H1 (cell line): ENCODE data around the gene ARFGEF3. TPM values are rescaled to one million over a fixed set of nuclear protein-coding genes. Genes with fewer than 3 reads are reported as not detected.

Source experiments
- CTCF ChIA-PET: fragments of 300-600 bp; sonication (Branson Sonifier 250); formaldehyde crosslinking; loops from one replicate; lab custom pipeline; 2021; ENCODE audit not compliant: partially characterized antibody; lab: Charles Lee
- POLR2A ChIA-PET: fragments of 300-600 bp; sonication (Branson Sonifier 250); formaldehyde crosslinking; loops from one replicate; lab custom pipeline; 2021; ENCODE audit warnings: inconsistent platforms; ENCODE audit not compliant: partially characterized antibody; lab: Charles Lee
- DNase-seq, 2 experiments: peaks; one replicate each; pipeline versions ENCODE4 v3.0.0 to v3.0.0-alpha.2; 2010 to 2022; ENCODE audit warnings: low spot score in 2 of 2, low read depth in 1 of 2, mixed read lengths in 1 of 2
- FAIRE-seq: peaks from 2 replicates; lab custom pipeline; 2011; peaks lifted over from hg19 to GRCh38; lab: Jason Lieb, UNC
- H2AFZ ChIP-seq: 2 replicates; pipeline ENCODE4 v1.8.1; 2012; ENCODE audit warnings: low read length, inconsistent platforms
- H2AK5ac ChIP-seq: 2 replicates; pipeline ENCODE4 v1.6.1; 2013; ENCODE audit warnings: low read depth, low read length
- H2BK120ac ChIP-seq: replicated peaks from 2 replicates; pipeline ENCODE3; 2013; ENCODE audit warnings: low read depth, low read length, inconsistent platforms
- H2BK12ac ChIP-seq: 2 replicates; pipeline ENCODE4 v1.6.1; 2013; ENCODE audit warnings: low read depth, low read length
- H2BK15ac ChIP-seq: 2 replicates; pipeline ENCODE4 v1.6.1; 2013; ENCODE audit warnings: low read length
- H2BK20ac ChIP-seq: 2 replicates; pipeline ENCODE4 v1.6.1; 2013; ENCODE audit warnings: low read length
- H2BK5ac ChIP-seq: 2 replicates; pipeline ENCODE4 v1.6.1; 2013; ENCODE audit warnings: low read depth, low read length
- H3K14ac ChIP-seq: 2 replicates; pipeline ENCODE4 v1.6.1; 2013; ENCODE audit warnings: inconsistent platforms; ENCODE audit not compliant: insufficient read length
- H3K18ac ChIP-seq: 2 replicates; pipeline ENCODE4 v1.6.1; 2013; ENCODE audit warnings: low read length; ENCODE audit errors: extremely low read depth
- H3K23ac ChIP-seq: 2 replicates; pipeline ENCODE4 v1.6.1; 2013; ENCODE audit warnings: inconsistent platforms; ENCODE audit not compliant: insufficient read length
- H3K23me2 ChIP-seq: 2 replicates; pipeline ENCODE4 v1.6.1; 2013; ENCODE audit warnings: low read depth, low read length
- H3K27ac ChIP-seq: 2 replicates; pipeline ENCODE4 v1.6.1; 2011; ENCODE audit warnings: low read depth, low read length, inconsistent platforms
- H3K27me3 ChIP-seq, 4 experiments: replicated peaks in 1 of 4; 1 replicate in 1 of 4; 2 replicates in 3 of 4; pipeline versions ENCODE4 v1.6.1 to v1.8.1; 2011 to 2013; ENCODE audit warnings: low read length in 3 of 4, mild to moderate bottlenecking in 3 of 4, inconsistent platforms in 2 of 4, mixed read lengths in 2 of 4, moderate library complexity in 1 of 4; ENCODE audit not compliant: control insufficient read depth in 3 of 4, insufficient read depth in 3 of 4; ENCODE audit errors: extremely low read depth in 1 of 4
- H3K36me3 ChIP-seq, 4 experiments: 2 replicates each; pipeline versions ENCODE4 v1.6.1 to v1.8.1; 2011 to 2013; ENCODE audit warnings: mild to moderate bottlenecking in 4 of 4, low read length in 3 of 4, moderate library complexity in 2 of 4, control low read depth in 1 of 4, inconsistent platforms in 1 of 4; ENCODE audit not compliant: insufficient read depth in 4 of 4, control insufficient read depth in 2 of 4
- H3K4ac ChIP-seq: replicated peaks from 2 replicates; pipeline ENCODE3; 2013; ENCODE audit warnings: low read length, low read depth, mixed read lengths, inconsistent platforms; ENCODE audit not compliant: insufficient read length
- H3K4me1 ChIP-seq, 4 experiments: replicated peaks in 1 of 4; 1 replicate in 1 of 4; 2 replicates in 3 of 4; pipeline versions ENCODE4 v1.6.1 to v1.8.1; 2011 to 2013; ENCODE audit warnings: low read length in 3 of 4, inconsistent platforms in 2 of 4, mixed read lengths in 1 of 4; ENCODE audit not compliant: insufficient read depth in 4 of 4, control insufficient read depth in 3 of 4
- H3K4me2 ChIP-seq, 2 experiments: 2 replicates each; pipeline versions ENCODE4 v1.6.1 to v1.8.1; 2011 to 2013; ENCODE audit warnings: low read depth in 2 of 2, low read length in 2 of 2, control low read depth in 1 of 2, inconsistent platforms in 1 of 2, mild to moderate bottlenecking in 1 of 2; ENCODE audit not compliant: insufficient read depth in 1 of 2
- H3K4me3 ChIP-seq, 4 experiments: fragments of 200-600, 300-600 bp in 1 of 4; sonication (generic), shearing (Covaris generic), sonication (Bioruptor Twin) in 1 of 4; 2 replicates each; pipeline versions ENCODE4 v1.5.1 to v1.8.1; 2011 to 2016; ENCODE audit warnings: low read length in 4 of 4, low read depth in 3 of 4, control low read depth in 2 of 4, inconsistent platforms in 2 of 4, mild to moderate bottlenecking in 2 of 4, mixed read lengths in 1 of 4, moderate library complexity in 1 of 4; ENCODE audit not compliant: insufficient read depth in 2 of 4; ENCODE audit errors: extremely low read depth in 1 of 4
- H3K56ac ChIP-seq: replicated peaks from 2 replicates; pipeline ENCODE3; 2013; ENCODE audit warnings: low read depth, mild to moderate bottlenecking, mixed read lengths, low read length, inconsistent platforms; ENCODE audit not compliant: insufficient read length
- H3K79me1 ChIP-seq: 2 replicates; pipeline ENCODE4 v1.6.1; 2013; ENCODE audit warnings: low read depth, low read length, control low read depth
- H3K79me2 ChIP-seq, 2 experiments: 2 replicates each; pipeline versions ENCODE4 v1.6.1 to v1.8.1; 2012 to 2013; ENCODE audit warnings: low read length in 2 of 2, mild to moderate bottlenecking in 2 of 2, inconsistent platforms in 1 of 2; ENCODE audit not compliant: insufficient read depth in 2 of 2, control insufficient read depth in 1 of 2
- H3K9ac ChIP-seq, 4 experiments: replicated peaks in 1 of 4; 1 replicate in 1 of 4; 2 replicates in 3 of 4; pipeline versions ENCODE4 v1.6.1 to v1.8.1; 2011 to 2013; ENCODE audit warnings: low read depth in 3 of 4, low read length in 3 of 4, control low read depth in 2 of 4, mild to moderate bottlenecking in 2 of 4, moderate library complexity in 2 of 4, inconsistent platforms in 1 of 4; ENCODE audit errors: extremely low read depth in 1 of 4
- H3K9me3 ChIP-seq, 2 experiments: 2 replicates each; pipeline versions ENCODE4 v1.6.1 to v1.8.1; 2012 to 2013; ENCODE audit warnings: mild to moderate bottlenecking in 2 of 2, moderate library complexity in 2 of 2, control low read depth in 1 of 2, inconsistent platforms in 1 of 2, low read depth in 1 of 2, low read length in 1 of 2, mixed read lengths in 1 of 2; ENCODE audit not compliant: insufficient read depth in 2 of 2
- H4K20me1 ChIP-seq, 2 experiments: replicated peaks in 1 of 2; 2 replicates each; pipeline versions ENCODE3 to v1.8.1; 2011 to 2013; ENCODE audit warnings: inconsistent platforms in 2 of 2, low read length in 2 of 2, mild to moderate bottlenecking in 1 of 2; ENCODE audit not compliant: insufficient read depth in 2 of 2, control insufficient read depth in 1 of 2
- H4K5ac ChIP-seq: 2 replicates; pipeline ENCODE4 v1.6.1; 2013; ENCODE audit warnings: low read length, low read depth, mixed read lengths, inconsistent platforms; ENCODE audit not compliant: insufficient read length
- H4K8ac ChIP-seq: 2 replicates; pipeline ENCODE4 v1.8.0; 2013; ENCODE audit warnings: mild to moderate bottlenecking, moderate library complexity, low read length, inconsistent platforms; ENCODE audit not compliant: insufficient read depth; ENCODE audit errors: extremely low read depth
- H4K91ac ChIP-seq: replicated peaks from 2 replicates; pipeline ENCODE3; 2013; ENCODE audit warnings: low read length, mixed read lengths, inconsistent platforms; ENCODE audit not compliant: insufficient read length
- ASH2L ChIP-seq: fragments of 200-600, 300-600 bp; sonication (generic); IDR thresholded peaks from one replicate; pipeline ENCODE4 v1.7.1; 2017; ENCODE audit warnings: low read length
- ATF3 ChIP-seq: IDR thresholded peaks from 2 replicates; pipeline ENCODE4 v1.6.1; 2011; ENCODE audit warnings: low read depth, mild to moderate bottlenecking, low read length; ENCODE audit not compliant: insufficient read depth
- BCL11A ChIP-seq, 2 experiments: IDR thresholded peaks; one replicate each; pipeline ENCODE4 v1.6.1; 2011; ENCODE audit warnings: low read depth in 2 of 2, low read length in 2 of 2, mild to moderate bottlenecking in 2 of 2
- CBX5 ChIP-seq: fragments of 300-800, 300-1000 bp; sonication (generic); IDR thresholded peaks from 2 replicates; pipeline ENCODE4 v1.7.1; 2016; ENCODE audit warnings: antibody characterized with exemption, low read length, low read depth
- CHD2 ChIP-seq: IDR thresholded peaks from 2 replicates; pipeline ENCODE4 v1.6.1; 2012; ENCODE audit warnings: low read length, improper control_type of control experiment
- CTCF ChIP-seq, 3 experiments: IDR thresholded peaks; 1 replicate in 2 of 3; 2 replicates in 1 of 3; pipeline versions ENCODE4 v1.5.1 to v1.6.1; 2011; ENCODE audit warnings: low read length in 3 of 3, mild to moderate bottlenecking in 3 of 3, inconsistent platforms in 2 of 3, low read depth in 1 of 3, moderate library complexity in 1 of 3; ENCODE audit not compliant: insufficient read depth in 1 of 3; ENCODE audit errors: control extremely low read depth in 1 of 3
- FOSL1 ChIP-seq: IDR thresholded peaks from 2 replicates; pipeline ENCODE4 v1.6.1; 2011; ENCODE audit warnings: mild to moderate bottlenecking, low read depth, low read length, moderate library complexity; ENCODE audit not compliant: insufficient read depth
- JUN ChIP-seq: IDR thresholded peaks from 2 replicates; pipeline ENCODE4 v1.6.1; 2011; ENCODE audit warnings: low read depth, mild to moderate bottlenecking, improper control_type of control experiment, low read length
- POLR2AphosphoS5 ChIP-seq: IDR thresholded peaks from 2 replicates; pipeline ENCODE4 v1.6.1; 2011; ENCODE audit warnings: low read depth, low read length
- SIN3A ChIP-seq, 2 experiments: IDR thresholded peaks in 1 of 2; conservative IDR thresholded peaks in 1 of 2; 2 replicates each; pipeline ENCODE4 v1.6.1; 2011 to 2012; ENCODE audit warnings: low read length in 2 of 2, improper control_type of control experiment in 1 of 2, low read depth in 1 of 2, mild to moderate bottlenecking in 1 of 2
- WGBS, 2 experiments: shearing (Covaris generic) in 1 of 2; methylation state at CpG; one replicate each; pipeline versions ENCODE4 v1.1.6 to v1.1.7; 2013 to 2015; ENCODE audit warnings: low lambda C conversion rate in 2 of 2, mixed read lengths in 2 of 2, inconsistent platforms in 1 of 2, low coverage in 1 of 2, missing lambda C conversion rate in 1 of 2; ENCODE audit not compliant: insufficient replicate concordance in 2 of 2, insufficient coverage in 1 of 2, insufficient read length in 1 of 2; ENCODE audit errors: extremely low coverage in 1 of 2, missing lambda C conversion rate in 1 of 2; 5-methylcytosine and 5-hydroxymethylcytosine counted together
- polyA plus RNA-seq, 7 experiments: library from polyadenylated mRNA; depleted of rRNA in 3 of 7; stranded (reverse) in 5 of 7; unstranded in 2 of 7; fragments of >200 nt in 5 of 7; fragments of 200-250 nt in 2 of 7; gene quantifications; 1 replicate in 5 of 7; 2 replicates in 1 of 7; 4 replicates in 1 of 7; pipeline versions ENCODE4 v1.2.1 to v1.2.3, GENCODE V29; 2011 to 2013; ENCODE audit warnings: missing spikeins in 2 of 7, mixed read lengths in 2 of 7
- total RNA-seq: library from RNA; stranded (reverse); fragmentation: NEBNext Ultra II Directional; extraction: Animal tissue kit (Norgen Biotek cat#: 25700); gene quantifications from 2 replicates; pipeline ENCODE4 v1.2.1, GENCODE V29; 2021

ARFGEF3 gene
- total and polyA plus RNA-seq, 2 of the 8 experiments (the other 6 are each of a cell fraction or from before 2014, with no cell fraction given) = 5.8 to 23.2 TPM

- Histone ChIP-seq H3K36me3 (no peaks in the 10 kb centered on the region; a peak in 1 of 8 replicates), H3K9ac (no peak overlapping the region), H4K20me1 (no peaks in the 10 kb centered on the region), H3K9me3 (no peaks in the 10 kb centered on the region), H3K79me1 (no peaks in the 10 kb centered on the region), H2AK5ac (no peak overlapping the region), H2BK20ac (no peak overlapping the region), H4K5ac (no peak overlapping the region), H3K23me2 (no peaks in the 10 kb centered on the region), H2AFZ (no peak overlapping the region), H3K79me2 (no peaks in the 10 kb centered on the region), H3K4me3 (no peak overlapping the region), H3K27me3 (no peaks in the 10 kb centered on the region), H2BK15ac (no peak overlapping the region), H3K56ac (no peak overlapping the region), H3K14ac (no peak overlapping the region), H4K91ac (no peak overlapping the region), H3K4me2 (no peak overlapping the region), H3K23ac (no peak overlapping the region), H4K8ac (no peak overlapping the region), H3K18ac (no peak overlapping the region), H2BK120ac (no peak overlapping the region), H3K4me1 (no peaks in the 10 kb centered on the region; a peak in 1 of 7 replicates), H3K4ac (no peak overlapping the region), H3K27ac (no peak overlapping the region), H2BK12ac (no peak overlapping the region), H2BK5ac (no peak overlapping the region; the same call in 1 of the 2 replicates)
- ChIA-PET POLR2A (no interaction called here), CTCF (interaction anchor here (0.6 to 2.2 kb wide), 3 partner anchors 20 to 53 kb away, joined by 3 to 6 read pairs (median 4); no protein-coding TSS in a partner anchor)
- DNase-seq (no peak), FAIRE-seq (no peak)
- WGBS, 2 experiments = 88% methylated on average over 3 of the region's 3 CpGs; no CpG with 5 or more reads in 1 of the 2 experiments
- TF ChIP-seq ASH2L (no peak), CTCF (IDR thresholded peaks at IDR 0.05; ENCODE audit: control extremely low read depth in 1 of 3, insufficient read depth in 1 of 3, low read depth in 1 of 3, low read length in 3 of 3) (no peak), CBX5 (no peak), SIN3A (conservative IDR thresholded peaks at IDR 0.05 in 1 of 2, IDR thresholded peaks at IDR 0.05 in 1 of 2; ENCODE audit: low read depth in 1 of 2, low read length in 2 of 2) (no peak), POLR2AphosphoS5 (no peak), JUN (no peak), BCL11A (IDR thresholded peaks at IDR 0.05; ENCODE audit: low read depth in 2 of 2, low read length in 2 of 2) (no peak), ATF3 (no peak), CHD2 (no peak), FOSL1 (no peak)
These were observed 69.1 kb downstream of the ARFGEF3 start for GRCh38 chr6:138230759-138231380.
